Astrocyte of the cerebellum (primary cell): Measurements from ENCODE around the gene SLC6A2.

Experiments used
- DNase-seq: peaks from one replicate; pipeline ENCODE4 v3.0.0-alpha.2; 2011; ENCODE audit warnings: low read depth
- H3K4me3 ChIP-seq: 2 replicates; pipeline ENCODE4 v1.5.1; 2011; ENCODE audit warnings: mild to moderate bottlenecking, low read depth, low read length, moderate library complexity
- in situ Hi-C: cut with HindIII; loops from 2 replicates; pipeline ENCODE4 v1.10.0; 2017; ENCODE audit warnings: low sequenced_read_pairs
- TF ChIP-seq, protein P1 (sequence below): IDR thresholded peaks from 2 replicates; pipeline ENCODE4 v1.5.1; 2012; ENCODE audit warnings: low read length, low read depth, moderate library complexity, mild to moderate bottlenecking; ENCODE audit errors: missing control alignments

The SLC6A2 gene

DNA sequence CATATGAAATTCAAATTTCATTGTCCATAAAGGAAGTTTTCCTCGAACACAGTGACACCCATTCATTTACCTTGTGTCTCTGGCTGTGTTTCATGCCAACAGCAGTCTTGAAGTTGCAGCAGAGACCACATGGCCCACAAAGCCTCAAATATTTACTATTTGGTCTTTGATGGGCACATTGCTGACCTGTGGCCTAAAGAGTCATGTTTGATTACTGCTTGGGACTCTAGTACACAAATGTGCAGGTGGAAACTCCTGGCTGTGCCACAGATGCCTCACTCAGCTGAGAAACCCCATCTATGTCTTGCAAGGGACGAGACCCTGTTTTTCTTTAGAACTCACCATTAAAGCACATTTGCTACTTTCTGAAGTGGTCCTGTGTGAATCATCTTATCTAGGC, 76.7 kb downstream of the SLC6A2 start:
- no peak for DNase-seq
- in situ Hi-C loops = loop anchor here (25.0 kb wide), 1 partner anchor 295 kb away; no protein-coding TSS in a partner anchor
- no peak overlapping the region for H3K4me3 ChIP-seq
- TF ChIP-seq, protein P1, sequence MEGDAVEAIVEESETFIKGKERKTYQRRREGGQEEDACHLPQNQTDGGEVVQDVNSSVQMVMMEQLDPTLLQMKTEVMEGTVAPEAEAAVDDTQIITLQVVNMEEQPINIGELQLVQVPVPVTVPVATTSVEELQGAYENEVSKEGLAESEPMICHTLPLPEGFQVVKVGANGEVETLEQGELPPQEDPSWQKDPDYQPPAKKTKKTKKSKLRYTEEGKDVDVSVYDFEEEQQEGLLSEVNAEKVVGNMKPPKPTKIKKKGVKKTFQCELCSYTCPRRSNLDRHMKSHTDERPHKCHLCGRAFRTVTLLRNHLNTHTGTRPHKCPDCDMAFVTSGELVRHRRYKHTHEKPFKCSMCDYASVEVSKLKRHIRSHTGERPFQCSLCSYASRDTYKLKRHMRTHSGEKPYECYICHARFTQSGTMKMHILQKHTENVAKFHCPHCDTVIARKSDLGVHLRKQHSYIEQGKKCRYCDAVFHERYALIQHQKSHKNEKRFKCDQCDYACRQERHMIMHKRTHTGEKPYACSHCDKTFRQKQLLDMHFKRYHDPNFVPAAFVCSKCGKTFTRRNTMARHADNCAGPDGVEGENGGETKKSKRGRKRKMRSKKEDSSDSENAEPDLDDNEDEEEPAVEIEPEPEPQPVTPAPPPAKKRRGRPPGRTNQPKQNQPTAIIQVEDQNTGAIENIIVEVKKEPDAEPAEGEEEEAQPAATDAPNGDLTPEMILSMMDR = no peak

DNA sequence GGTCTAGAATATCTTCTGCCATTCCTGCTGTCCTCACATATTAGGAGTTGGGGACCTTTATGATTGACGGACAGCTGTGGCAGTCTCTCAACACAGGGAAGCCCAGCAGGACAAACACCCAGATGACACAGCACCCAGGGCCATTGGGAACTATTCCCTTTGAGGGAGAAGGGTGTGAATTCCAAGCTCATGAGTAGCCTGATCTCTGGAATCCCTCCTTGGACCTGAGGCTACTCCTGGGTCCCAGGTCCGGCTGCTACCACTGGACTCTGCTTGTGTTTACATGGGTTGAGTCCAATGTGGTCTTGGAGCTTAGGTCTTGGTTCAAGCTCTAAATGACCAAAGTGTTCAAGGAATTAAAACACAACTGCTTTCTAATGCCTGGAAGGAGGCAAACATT, 78.9 kb downstream of the SLC6A2 start:
- TF ChIP-seq, protein P1 = no peak
- no peak overlapping the region for H3K4me3 ChIP-seq
- no peak for DNase-seq
- in situ Hi-C loops = loop anchor here (25.0 kb wide), 1 partner anchor 297 kb away; no protein-coding TSS in a partner anchor

DNA sequence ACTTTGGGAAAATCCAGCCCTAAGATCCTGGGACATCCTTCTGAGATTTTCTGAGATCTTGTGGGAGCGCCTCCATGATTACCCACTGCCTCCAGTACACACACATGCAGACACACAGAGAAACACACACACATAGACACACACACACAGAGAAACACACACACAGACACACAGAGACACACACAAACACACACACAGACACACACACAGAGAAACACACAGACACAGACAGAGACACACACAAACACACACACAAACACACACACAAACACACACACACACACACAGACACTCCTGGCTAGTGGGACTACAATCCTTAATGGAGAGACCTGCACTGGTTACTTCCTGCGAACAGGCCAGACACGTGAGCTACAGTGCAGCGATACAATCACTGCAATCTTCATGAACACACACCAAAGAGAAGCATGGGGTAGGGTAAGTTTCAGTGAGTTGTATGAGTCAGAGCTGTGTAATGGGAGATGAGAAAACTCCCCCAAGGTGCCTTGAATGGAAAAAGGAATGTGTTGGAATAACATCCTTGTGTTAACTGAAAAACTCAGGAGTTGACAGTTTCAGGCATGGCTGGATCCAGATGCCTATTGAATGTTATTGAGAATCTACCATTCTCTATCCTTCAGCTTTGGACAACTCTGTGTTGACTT, 79.5 kb downstream of the SLC6A2 start:
- DNase-seq = no peak
- TF ChIP-seq, protein P1 = no peak
- in situ Hi-C loops = loop anchor here (25.0 kb wide), 1 partner anchor 298 kb away; no protein-coding TSS in a partner anchor

DNA sequence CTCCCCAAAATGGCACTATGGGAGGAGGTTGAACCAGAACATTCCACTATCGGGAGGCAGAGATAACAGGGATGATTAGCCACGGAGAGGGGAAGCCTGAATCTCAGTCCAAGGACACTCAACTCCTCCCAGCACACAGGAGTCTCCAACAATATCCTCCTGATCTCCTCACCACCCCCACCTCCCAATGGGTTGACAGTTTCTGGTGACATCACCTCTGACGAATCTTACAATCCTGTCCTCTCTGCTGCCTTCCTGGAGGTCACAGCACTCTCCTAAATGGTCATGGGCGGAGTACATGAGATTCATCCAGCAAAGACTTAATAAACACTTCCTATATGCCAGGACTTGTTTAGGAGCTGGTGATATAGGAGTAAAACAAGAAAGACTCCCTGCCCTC, 80.9 kb downstream of the SLC6A2 start:
- no peak overlapping the region for H3K4me3 ChIP-seq
- in situ Hi-C loops = loop anchor here (25.0 kb wide), 1 partner anchor 299 kb away; no protein-coding TSS in a partner anchor
- TF ChIP-seq, protein P1 = no peak
- no peak for DNase-seq

More for the DNA sequence above, 79.5 kb downstream of the SLC6A2 start:
- H3K4me3 ChIP-seq = no peak overlapping the region

DNA sequence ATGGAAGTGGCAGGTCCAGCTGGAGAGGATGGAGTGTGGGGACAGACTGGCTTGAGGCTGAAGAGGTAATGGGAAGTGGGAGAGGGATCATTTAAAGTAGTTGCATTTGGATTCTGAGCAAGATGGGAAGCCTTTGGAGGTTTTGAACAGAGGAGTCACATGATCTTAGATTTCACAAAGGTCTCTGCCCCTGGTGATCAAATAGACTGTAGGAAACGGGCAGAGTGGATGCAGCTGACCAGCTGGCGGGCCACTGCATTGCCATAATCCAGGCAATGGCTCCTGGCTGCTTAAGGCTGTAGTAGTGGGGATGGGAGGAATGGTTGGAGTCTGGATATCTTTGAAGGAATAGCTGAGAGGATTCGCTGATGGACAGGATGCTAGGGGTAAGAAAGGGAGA, 81.5 kb downstream of the SLC6A2 start:
- TF ChIP-seq, protein P1 = no peak
- DNase-seq = no peak
- in situ Hi-C loops = loop anchor here (25.0 kb wide), 1 partner anchor 300 kb away; no protein-coding TSS in a partner anchor
- no peak overlapping the region for H3K4me3 ChIP-seq

DNA sequence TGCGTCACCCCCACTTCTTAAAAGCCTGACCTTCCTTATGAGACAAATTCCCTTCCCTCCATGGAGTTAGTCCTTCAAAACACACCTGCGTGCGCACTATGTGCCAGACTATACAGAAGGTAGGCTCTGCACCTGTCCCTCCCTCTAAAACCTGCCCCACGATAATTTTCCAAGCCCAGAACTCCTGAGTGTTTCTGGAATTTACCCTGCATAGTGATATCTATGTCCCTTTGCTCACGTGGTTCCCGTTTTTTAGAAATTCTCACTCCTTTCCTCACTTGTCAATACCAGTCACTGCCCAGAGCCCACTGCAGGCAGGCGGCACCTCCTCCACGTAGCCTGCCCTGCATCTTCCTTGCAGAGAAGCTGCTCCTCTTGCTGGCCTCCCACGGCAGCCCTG, 82.2 kb downstream of the SLC6A2 start:
- TF ChIP-seq, protein P1 = no peak
- no peak for DNase-seq
- no peak overlapping the region for H3K4me3 ChIP-seq
- in situ Hi-C loops = loop anchor here (25.0 kb wide), 1 partner anchor 301 kb away; no protein-coding TSS in a partner anchor
